Astrocyte (in vitro differentiated cells and primary cell): ENCODE results near the gene PNLIPRP1. TPM values are rescaled to one million over a fixed set of nuclear protein-coding genes. Genes with fewer than 3 reads are reported as not detected.

Source experiments
- DNase-seq: peaks from one replicate; pipeline ENCODE4 v3.0.0-alpha.2; 2010; ENCODE audit warnings: low read depth
- FAIRE-seq: peaks from 2 replicates; lab custom pipeline; 2011; peaks lifted over from hg19 to GRCh38; lab: Jason Lieb, UNC
- H2AFZ ChIP-seq: 2 replicates; pipeline ENCODE4 v1.6.0; 2012; ENCODE audit warnings: low read depth, low read length, inconsistent platforms
- H3K27ac ChIP-seq: 2 replicates; pipeline ENCODE4 v1.5.1; 2011; ENCODE audit warnings: low read depth, low read length, inconsistent platforms
- H3K27me3 ChIP-seq: 2 replicates; pipeline ENCODE4 v1.6.0; 2011; ENCODE audit warnings: low read length, inconsistent platforms; ENCODE audit not compliant: insufficient read depth
- H3K36me3 ChIP-seq: 2 replicates; pipeline ENCODE4 v1.5.1; 2011; ENCODE audit warnings: low read length, inconsistent platforms; ENCODE audit not compliant: insufficient read depth
- H3K4me1 ChIP-seq: 2 replicates; pipeline ENCODE4 v1.5.1; 2011; ENCODE audit warnings: low read length, inconsistent platforms; ENCODE audit not compliant: insufficient read depth
- H3K4me2 ChIP-seq: 2 replicates; pipeline ENCODE4 v1.6.0; 2012; ENCODE audit warnings: low read length, inconsistent platforms
- H3K4me3 ChIP-seq: 2 replicates; pipeline ENCODE4 v1.5.1; 2011; ENCODE audit warnings: low read depth, mild to moderate bottlenecking, low read length, inconsistent platforms; ENCODE audit not compliant: insufficient read depth
- H3K79me2 ChIP-seq: 2 replicates; pipeline ENCODE4 v1.6.0; 2012; ENCODE audit warnings: mild to moderate bottlenecking, low read length, inconsistent platforms; ENCODE audit not compliant: insufficient read depth
- H3K9ac ChIP-seq: 2 replicates; pipeline ENCODE4 v1.6.0; 2012; ENCODE audit warnings: mild to moderate bottlenecking, low read length, inconsistent platforms
- H3K9me3 ChIP-seq: 2 replicates; pipeline ENCODE4 v1.5.1; 2012; ENCODE audit warnings: low read depth, mild to moderate bottlenecking, low read length, inconsistent platforms; ENCODE audit not compliant: insufficient read depth
- H4K20me1 ChIP-seq: 2 replicates; pipeline ENCODE4 v1.6.0; 2012; ENCODE audit warnings: low read length, inconsistent platforms; ENCODE audit not compliant: insufficient read depth
- H3K27ac Mint-ChIP-seq: one replicate; pipeline ENCODE4 v1.8.0; 2021; ENCODE audit warnings: mild to moderate bottlenecking, mixed read lengths; ENCODE audit not compliant: unreplicated experiment
- H3K27me3 Mint-ChIP-seq: one replicate; pipeline ENCODE4 v1.8.0; 2021; ENCODE audit warnings: low read depth, mixed read lengths; ENCODE audit not compliant: unreplicated experiment
- H3K36me3 Mint-ChIP-seq: one replicate; pipeline ENCODE4 v1.8.0; 2021; ENCODE audit warnings: low read depth, mixed read lengths; ENCODE audit not compliant: unreplicated experiment
- H3K4me1 Mint-ChIP-seq: one replicate; pipeline ENCODE4 v1.8.0; 2021; ENCODE audit warnings: low read depth, mixed read lengths; ENCODE audit not compliant: unreplicated experiment
- H3K4me3 Mint-ChIP-seq: one replicate; pipeline ENCODE4 v1.8.0; 2021; ENCODE audit warnings: mild to moderate bottlenecking, moderate library complexity, mixed read lengths; ENCODE audit not compliant: unreplicated experiment
- H3K9me3 Mint-ChIP-seq: one replicate; pipeline ENCODE4 v1.8.0; 2021; ENCODE audit warnings: mild to moderate bottlenecking, mixed read lengths; ENCODE audit not compliant: unreplicated experiment
- CTCF ChIP-seq: IDR thresholded peaks from 2 replicates; pipeline ENCODE4 v1.5.1; 2011; ENCODE audit warnings: low read depth, mild to moderate bottlenecking, inconsistent platforms, low read length, moderate library complexity; ENCODE audit not compliant: insufficient read depth
- EZH2 ChIP-seq: IDR thresholded peaks from 2 replicates; pipeline ENCODE4 v1.6.1; 2012; ENCODE audit warnings: mild to moderate bottlenecking, low read length, inconsistent platforms; ENCODE audit not compliant: insufficient read depth
- total RNA-seq: library from RNA; stranded (reverse); gene quantifications from 2 replicates; pipeline ENCODE4 v1.2.1, GENCODE V29; 2021

The PNLIPRP1 gene
- total RNA-seq, 1 donor from 2014 or later, result not detected

DNA sequence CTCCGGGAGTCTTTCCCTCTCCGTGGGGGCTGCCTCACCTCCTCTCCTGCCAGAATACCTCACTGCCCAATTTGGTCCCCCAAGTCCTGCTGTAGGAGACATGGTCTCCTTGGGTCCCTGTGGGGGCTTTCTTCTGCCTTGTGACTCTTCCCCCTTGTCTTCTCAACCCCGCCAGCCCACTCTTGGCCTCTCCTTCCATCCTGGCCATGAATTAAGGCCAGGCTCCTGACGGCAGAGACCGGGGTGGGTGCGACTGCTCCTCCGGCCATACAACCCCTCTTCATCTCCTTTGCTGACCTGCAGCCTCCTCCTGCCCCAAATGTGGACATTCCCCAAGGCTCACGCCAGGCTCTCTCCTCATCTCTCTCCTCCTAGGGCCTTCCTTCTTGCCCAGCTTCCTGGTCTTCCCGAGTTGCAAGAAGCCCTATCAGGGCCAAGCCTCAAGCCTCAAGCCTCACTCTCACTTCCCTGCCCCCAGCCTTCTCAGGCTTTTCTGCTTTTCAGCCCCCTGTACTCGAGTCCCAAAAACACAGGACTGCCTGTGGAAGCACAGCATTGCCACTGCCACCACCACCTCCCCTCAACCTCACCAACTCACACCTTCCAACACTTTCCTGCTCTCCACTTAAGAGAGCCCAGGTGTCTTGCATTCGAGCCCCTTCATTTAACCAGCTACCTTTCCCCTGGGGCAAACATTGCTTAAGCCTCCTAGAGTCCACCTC, 31.3 kb downstream of the PNLIPRP1 start:
- DNase-seq (no peak), FAIRE-seq (no peak)
- H3K4me1 Mint-ChIP-seq, result no peaks in the 10 kb centered on the region
- H3K9me3 ChIP-seq, result no peaks in the 10 kb centered on the region
- no peak overlapping the region for H2AFZ ChIP-seq
- H3K4me1 ChIP-seq, result no peaks in the 10 kb centered on the region
- no peaks in the 10 kb centered on the region for H3K79me2 ChIP-seq
- H3K27me3 Mint-ChIP-seq, result peaks cover 40% of the 10 kb centered on the region
- H3K27ac ChIP-seq, result no peak overlapping the region
- H3K27me3 ChIP-seq, result no peaks in the 10 kb centered on the region
- no peaks in the 10 kb centered on the region for H3K36me3 ChIP-seq
- H4K20me1 ChIP-seq, result no peaks in the 10 kb centered on the region
- H3K9ac ChIP-seq, result no peak overlapping the region
- TF ChIP-seq EZH2 (no peak), CTCF (no peak)
- peaks cover 2% of the 10 kb centered on the region for H3K9me3 Mint-ChIP-seq
- H3K4me2 ChIP-seq, result no peak overlapping the region
- no peak overlapping the region for H3K27ac Mint-ChIP-seq
- no peak overlapping the region for H3K4me3 ChIP-seq
- H3K36me3 Mint-ChIP-seq, result no peaks in the 10 kb centered on the region
- H3K4me3 Mint-ChIP-seq, result no peak overlapping the region

GRCh38 chr10:116625845-116626244, 35.1 kb downstream of the PNLIPRP1 start:
- Histone ChIP-seq H3K36me3 (no peaks in the 10 kb centered on the region), H3K79me2 (no peaks in the 10 kb centered on the region), H3K4me3 (no peak overlapping the region), H3K27me3 (peaks cover 2% of the 10 kb centered on the region), H3K9me3 (no peaks in the 10 kb centered on the region), H4K20me1 (no peaks in the 10 kb centered on the region), H2AFZ (no peak overlapping the region), H3K4me1 (no peaks in the 10 kb centered on the region), H3K9ac (no peak overlapping the region), H3K27ac (no peak overlapping the region), H3K4me2 (no peak overlapping the region)
- no peaks in the 10 kb centered on the region for H3K4me1 Mint-ChIP-seq
- no peak overlapping the region for H3K27ac Mint-ChIP-seq
- H3K27me3 Mint-ChIP-seq, result peaks cover 60% of the 10 kb centered on the region
- no peak for FAIRE-seq
- H3K36me3 Mint-ChIP-seq, result no peaks in the 10 kb centered on the region
- H3K4me3 Mint-ChIP-seq, result no peak overlapping the region
- H3K9me3 Mint-ChIP-seq, result peaks cover 2% of the 10 kb centered on the region
- DNase-seq, result no peak
- TF ChIP-seq EZH2, result no peak
- no peak for TF ChIP-seq CTCF

DNA sequence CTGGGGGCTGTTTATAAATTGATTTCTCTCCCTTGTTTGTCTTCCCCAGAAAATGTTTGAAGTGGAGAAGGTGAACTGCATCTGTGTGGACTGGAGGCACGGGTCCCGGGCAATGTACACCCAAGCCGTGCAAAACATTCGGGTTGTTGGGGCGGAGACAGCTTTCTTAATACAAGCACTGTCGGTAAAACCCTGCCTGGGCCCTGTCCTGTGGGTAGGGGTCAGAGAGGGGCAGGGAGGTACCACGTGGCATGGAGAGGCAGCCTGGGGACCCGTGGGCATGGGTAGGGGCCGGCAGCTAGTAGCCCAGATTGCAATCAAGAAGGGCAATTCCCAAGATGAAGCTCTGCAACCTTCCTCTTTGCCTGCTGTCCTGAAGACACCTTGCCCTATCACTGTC, 36.1 kb downstream of the PNLIPRP1 start:
- no peaks in the 10 kb centered on the region for H3K4me1 ChIP-seq
- H3K27ac ChIP-seq, result no peak overlapping the region
- TF ChIP-seq EZH2, result no peak
- no peak for TF ChIP-seq CTCF
- H3K36me3 ChIP-seq, result no peaks in the 10 kb centered on the region
- DNase-seq (no peak), FAIRE-seq (no peak)
- no peak overlapping the region for H2AFZ ChIP-seq
- H3K9me3 Mint-ChIP-seq, result peaks cover 2% of the 10 kb centered on the region
- peaks cover 58% of the 10 kb centered on the region for H3K27me3 Mint-ChIP-seq
- H3K4me3 Mint-ChIP-seq, result no peak overlapping the region
- H3K9ac ChIP-seq, result no peak overlapping the region
- H3K4me3 ChIP-seq, result no peak overlapping the region
- no peak overlapping the region for H3K27ac Mint-ChIP-seq
- H4K20me1 ChIP-seq, result no peaks in the 10 kb centered on the region
- H3K4me1 Mint-ChIP-seq, result no peaks in the 10 kb centered on the region
- H3K4me2 ChIP-seq, result no peak overlapping the region
- no peaks in the 10 kb centered on the region for H3K79me2 ChIP-seq
- no peaks in the 10 kb centered on the region for H3K9me3 ChIP-seq
- no peaks in the 10 kb centered on the region for H3K36me3 Mint-ChIP-seq
- peaks cover 2% of the 10 kb centered on the region for H3K27me3 ChIP-seq
